ENCODE results near the gene MC3R.

MC3R gene

GRCh38 chr20:56249956-56250355 lies 1.4 kb downstream of the MC3R start:
- no peak for DNase-seq (ENCODE audit: low read depth, low spot score)

GRCh38 chr20:56257604-56258003 lies 9.1 kb downstream of the MC3R start:
- no peak for DNase-seq (ENCODE audit: low read depth, low spot score)

- DNase-seq (ENCODE audit: low read depth, low spot score), result no peak
Measured at GRCh38 chr20:56259948-56260347, 11.4 kb downstream of the MC3R start.

GRCh38 chr20:56268536-56268935 lies 20.0 kb downstream of the MC3R start:
- no peak for DNase-seq (ENCODE audit: low read depth, low spot score)

- DNase-seq (ENCODE audit: low read depth, low spot score), result no peak
Measured at GRCh38 chr20:56271974-56272373, 23.4 kb downstream of the MC3R start.

GRCh38 chr20:56273491-56273890 lies 25.0 kb downstream of the MC3R start:
- no peak for DNase-seq (ENCODE audit: low read depth, low spot score)

- no peak for DNase-seq (ENCODE audit: low read depth, low spot score)
Measured at GRCh38 chr20:56274156-56274555, 25.6 kb downstream of the MC3R start.

- DNase-seq (ENCODE audit: low read depth, low spot score), result no peak
Measured at GRCh38 chr20:56278196-56278595, 29.7 kb downstream of the MC3R start.

GRCh38 chr20:56285496-56285895 lies 37.0 kb downstream of the MC3R start:
- DNase-seq (ENCODE audit: low read depth, low spot score), result no peak

GRCh38 chr20:56289652-56290051 lies 41.1 kb downstream of the MC3R start:
- DNase-seq (ENCODE audit: low read depth, low spot score), result no peak

- DNase-seq (ENCODE audit: low read depth, low spot score), result no peak
Measured at GRCh38 chr20:56299362-56299761, 50.8 kb downstream of the MC3R start.
